NCI-H1048 (cell line): Measurements from ENCODE around the gene TRIM26.
"Not testable (repeated sequence)": the region's sequence is repeated elsewhere in the genome, so short reads cannot be mapped to it uniquely, and the experiment has no call there.

ENCODE experiments used
- DNase-seq: peaks from one replicate; lab custom pipeline; 2025; lab: John Stamatoyannopoulos, UW

TRIM26 gene

DNA sequence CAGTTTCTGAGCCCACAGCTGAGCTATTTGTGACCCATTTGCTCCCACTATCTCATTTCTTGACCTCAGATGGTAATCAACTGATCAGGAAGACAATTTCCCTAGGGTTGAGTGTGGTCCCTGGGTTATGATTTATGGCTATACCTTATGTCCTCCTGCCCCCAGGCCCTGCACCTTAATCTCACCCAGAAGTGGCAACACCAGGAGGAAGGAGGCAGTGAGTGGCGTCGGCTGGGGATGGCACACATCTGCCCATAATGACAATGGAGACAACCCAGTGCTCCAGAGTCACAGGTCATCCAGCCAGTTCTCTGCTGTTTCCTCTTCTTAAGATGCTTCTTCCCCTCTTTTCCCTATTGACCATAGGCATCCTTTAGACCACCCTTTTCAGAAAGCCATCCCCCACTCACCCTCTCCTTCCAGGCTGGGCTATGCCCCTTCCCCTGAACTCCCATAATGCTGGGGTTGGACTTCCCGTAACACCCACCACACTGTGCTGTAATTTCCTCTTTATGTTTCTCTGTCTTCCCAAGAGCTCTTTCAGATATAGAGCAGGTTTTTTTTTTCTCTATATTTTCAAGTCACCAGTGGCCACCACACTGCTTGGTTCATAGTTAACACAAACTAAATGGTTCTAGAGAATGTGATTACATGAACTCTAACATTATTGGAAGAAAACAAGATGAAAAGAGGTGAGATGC is 60.1 kb downstream of the TRIM26 start:
- no peak for DNase-seq

DNA sequence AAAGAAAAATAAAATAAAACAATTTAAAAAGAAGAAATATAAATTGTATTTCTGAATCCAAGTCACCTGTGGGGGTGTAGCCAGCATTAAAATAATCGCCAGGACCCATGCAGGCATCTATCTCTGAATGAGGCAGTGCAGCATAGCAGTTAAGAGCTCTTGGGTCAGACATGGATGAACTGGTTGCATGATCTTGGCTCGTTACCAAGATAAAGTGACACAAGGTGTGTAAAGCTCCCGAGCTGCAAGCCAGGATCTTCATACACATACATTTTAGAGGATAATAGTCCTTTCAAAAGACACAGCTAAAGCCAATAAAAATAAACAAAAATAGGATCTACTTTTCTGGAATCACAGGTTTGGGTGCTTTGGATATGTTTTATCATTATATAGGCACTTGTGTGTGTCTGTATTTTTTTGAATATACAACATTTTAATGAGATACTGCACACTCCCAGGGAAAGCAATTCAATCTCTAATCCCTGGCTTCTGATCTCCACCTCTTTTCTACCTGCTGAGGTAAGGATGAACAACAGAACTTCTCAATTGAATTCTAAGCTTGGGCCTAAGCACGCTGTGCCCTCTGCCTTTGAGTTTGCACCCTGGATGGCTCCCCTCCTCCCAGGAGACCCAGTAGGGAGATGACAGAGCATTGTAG is 61.1 kb downstream of the TRIM26 start:
- DNase-seq = no peak

GRCh38 chr6:30151580-30151979 is 61.6 kb downstream of the TRIM26 start:
- DNase-seq = no peak

DNA sequence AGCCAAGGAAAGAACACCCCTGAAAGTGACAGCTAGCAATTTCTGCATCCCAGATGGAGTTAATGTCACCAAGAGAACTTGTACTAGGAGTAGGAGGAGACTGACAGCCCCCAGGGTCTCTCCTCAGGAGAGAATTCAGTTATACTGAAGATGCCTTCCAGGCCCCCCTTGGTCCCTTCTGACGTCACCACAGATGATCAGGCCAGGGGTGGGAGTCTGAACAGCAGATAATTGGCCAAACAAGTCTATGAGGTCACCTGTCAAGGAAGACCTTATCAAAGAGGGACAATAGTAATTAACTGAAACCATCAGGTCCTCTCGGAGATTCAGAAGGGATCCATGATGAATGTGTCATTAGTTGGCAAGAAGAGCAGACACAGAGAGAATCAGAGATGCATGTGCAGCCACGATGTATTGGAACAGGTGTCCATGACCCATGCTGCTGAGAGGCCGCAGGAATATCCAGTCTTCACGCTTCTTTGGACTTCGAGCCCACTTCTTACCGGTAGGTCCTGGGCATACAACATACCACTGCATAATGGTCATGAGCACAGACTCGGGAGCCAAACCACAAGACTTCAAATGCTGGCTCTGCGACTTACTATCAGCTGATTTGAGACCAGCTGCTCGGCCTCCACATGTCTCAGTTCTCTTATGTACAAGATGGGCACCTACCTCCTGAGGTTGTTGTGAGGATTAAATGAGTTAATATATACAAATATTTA is 62.4 kb downstream of the TRIM26 start:
- no peak for DNase-seq

GRCh38 chr6:30149858-30150550 is 63.2 kb downstream of the TRIM26 start:
- DNase-seq = no peak

DNA sequence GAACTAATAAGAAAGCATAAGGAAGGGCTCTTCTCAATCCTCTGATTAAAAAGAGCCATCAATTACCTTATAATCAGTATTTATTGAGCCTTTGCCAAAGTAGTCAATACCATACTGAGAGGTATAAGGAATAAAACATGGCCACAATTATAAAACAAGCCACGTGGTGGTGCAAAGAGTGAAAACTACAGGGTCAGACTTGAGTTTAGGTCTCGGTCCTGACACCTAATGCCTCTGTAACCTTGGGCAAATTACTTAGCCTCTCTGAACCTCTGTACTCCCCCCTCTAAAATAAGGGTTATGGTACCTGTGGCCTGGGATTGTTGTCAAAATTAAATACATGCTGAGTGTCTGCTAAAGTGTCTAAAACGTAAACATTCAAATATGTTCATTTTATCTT is 64.0 kb downstream of the TRIM26 start:
- DNase-seq = no peak

DNA sequence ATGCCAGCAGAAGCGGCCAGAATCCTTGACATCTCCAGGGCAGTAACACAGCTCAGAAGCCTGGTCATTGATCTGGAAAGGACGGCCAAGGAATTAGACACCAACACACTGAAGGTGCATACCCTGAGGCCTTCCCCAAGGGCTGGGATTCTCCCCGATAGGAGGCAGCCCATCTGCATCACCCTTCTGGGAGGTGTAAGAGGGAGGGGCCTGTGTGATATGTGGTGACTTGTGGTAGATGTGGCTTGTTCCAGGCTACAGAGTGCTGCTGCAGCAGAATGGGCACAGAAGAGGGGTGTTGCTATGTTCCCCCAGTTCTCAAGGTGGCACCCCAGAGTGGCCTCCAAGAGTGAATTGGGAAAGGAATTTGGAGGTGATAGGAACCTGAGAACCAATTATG is 66.1 kb downstream of the TRIM26 start:
- DNase-seq = no peak

GRCh38 chr6:30145818-30146217 is 67.4 kb downstream of the TRIM26 start:
- DNase-seq = no peak

DNA sequence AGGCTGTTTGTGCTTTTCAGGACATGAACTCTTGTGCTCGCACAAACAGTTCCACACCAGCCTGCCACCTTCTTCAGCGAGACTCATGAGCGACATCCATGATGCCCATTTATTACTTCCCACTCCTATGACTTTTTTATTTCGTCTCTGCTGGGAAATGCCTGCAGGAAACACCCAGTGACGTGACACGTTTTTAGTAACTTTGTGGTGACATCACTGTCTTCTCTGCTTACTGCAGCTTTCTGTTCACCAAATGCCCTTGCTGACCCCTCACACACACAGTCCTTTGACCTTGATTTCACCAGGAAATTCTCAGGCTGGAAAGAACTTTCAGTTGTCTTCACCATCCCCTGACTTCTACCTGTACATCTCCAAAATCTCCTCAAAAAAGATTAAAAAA is 68.4 kb downstream of the TRIM26 start:
- no peak for DNase-seq

DNA sequence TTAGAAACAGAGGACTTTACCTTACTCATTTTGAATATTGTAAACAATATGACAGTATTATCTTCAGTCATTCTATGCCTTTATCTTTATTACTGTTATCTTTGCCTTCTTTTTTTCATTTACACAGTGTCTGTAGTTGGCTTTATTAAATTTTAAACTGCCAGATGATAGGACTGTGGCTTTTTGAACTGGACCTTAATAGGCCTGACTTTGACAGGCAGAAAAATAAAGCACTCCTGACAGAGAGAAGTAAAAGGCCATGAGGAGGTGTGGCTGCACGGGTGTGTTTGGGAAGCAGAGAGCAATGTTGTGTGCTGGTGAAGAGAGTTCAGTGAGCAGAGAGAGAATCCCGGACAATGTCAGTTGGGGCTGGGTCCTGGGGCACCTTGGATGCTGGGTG is 69.4 kb downstream of the TRIM26 start:
- no peak for DNase-seq

DNA sequence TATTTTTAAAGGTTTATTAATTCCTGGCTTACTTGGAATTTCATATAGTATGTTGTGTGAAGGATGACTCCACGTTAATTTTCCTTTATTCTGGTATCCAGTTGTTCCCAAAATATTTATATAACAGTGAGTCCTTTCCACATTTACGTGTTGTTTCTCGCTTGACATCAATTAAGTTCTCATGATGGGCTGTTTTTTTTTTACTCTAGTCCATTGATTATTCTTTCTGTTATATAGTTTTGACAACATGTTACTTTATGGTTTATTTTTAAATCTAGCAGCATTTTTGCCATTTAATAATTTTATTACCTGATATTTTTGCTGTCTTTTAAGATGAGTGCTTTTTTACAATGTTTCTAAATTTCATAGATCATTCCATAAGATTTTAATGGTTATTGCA is 70.5 kb downstream of the TRIM26 start:
- no peak for DNase-seq

GRCh38 chr6:30140240-30140639 is 73.0 kb downstream of the TRIM26 start:
- DNase-seq = not testable (repeated sequence)

GRCh38 chr6:30136570-30137286 is 76.5 kb downstream of the TRIM26 start:
- no peak for DNase-seq

DNA sequence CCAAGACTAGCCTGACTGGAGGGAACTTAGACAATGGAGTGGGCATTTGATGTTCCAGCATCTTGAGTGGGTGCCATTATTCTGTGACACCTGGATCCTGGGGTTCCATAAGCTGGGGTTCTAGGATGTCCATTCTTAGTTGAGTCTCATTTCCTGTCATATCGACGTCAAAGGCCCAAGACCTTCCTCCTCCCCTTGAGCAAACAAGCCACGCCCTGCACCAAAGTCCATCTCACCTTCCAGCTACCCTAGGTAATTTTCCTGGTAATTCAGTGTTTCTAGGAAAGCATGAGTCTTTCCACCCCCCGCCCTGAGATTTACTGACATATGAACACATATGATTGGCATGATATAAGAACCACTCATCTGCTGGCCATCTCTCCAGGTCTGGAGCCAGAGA is 77.4 kb downstream of the TRIM26 start, which contains the start of gene TRIM40:
Gene TRIM40, plus strand, starts transcription at position 384 of the 400 bp plus-strand sequence. CDS start 897 bp downstream, outside the sequence.
- DNase-seq = no peak

DNA sequence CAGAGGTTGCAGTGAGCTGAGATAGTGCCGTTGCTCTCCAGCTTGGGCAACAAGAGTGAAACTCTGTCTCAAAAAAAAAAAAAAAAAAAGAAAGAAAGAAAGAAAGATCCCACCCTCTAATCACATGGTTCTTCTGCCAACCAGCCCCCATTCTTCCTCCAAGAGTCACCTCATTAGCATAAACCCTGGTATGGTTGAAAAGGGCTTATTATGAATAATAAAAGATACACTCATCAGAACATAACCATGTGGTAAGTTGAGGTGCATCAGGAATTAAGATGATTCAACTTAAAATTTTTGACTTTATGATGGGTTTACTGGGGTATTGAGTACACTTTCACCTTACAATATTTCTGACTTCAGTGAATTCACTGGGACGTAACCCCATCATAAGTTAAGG is 78.1 kb downstream of the TRIM26 start:
- no peak for DNase-seq
